Heart right ventricle (tissue), 16 donors: ENCODE data around the gene ATP6V0B. TPM values are rescaled to one million over a fixed set of nuclear protein-coding genes. Genes with fewer than 3 reads are reported as not detected.

Experiments used
- ATAC-seq, 8 donors: fragments of 200-7000 bp; cut with Tn5 transposase; one replicate each; pipeline ENCODE4 v1.9.1; 2020; ENCODE audit warnings: mild to moderate bottlenecking in 8 of 8, moderate library complexity in 8 of 8, moderate number of reproducible peaks in 1 of 8
- DNase-seq, 2 donors: peaks; one replicate each; pipeline ENCODE4 v3.0.0-alpha.2; 2020
- H3K27ac ChIP-seq, 10 donors: fragments of 200-600 bp; sonication (generic) in 2 of 10; one replicate each; pipeline versions ENCODE4 v1.5.0 to v1.8.0; 2020 to 2022; ENCODE audit warnings: mild to moderate bottlenecking in 3 of 10
- H3K27me3 ChIP-seq, 7 donors: fragments of 200-600 bp; one replicate each; pipeline ENCODE4 v1.8.0; 2021 to 2022; ENCODE audit warnings: mild to moderate bottlenecking in 2 of 7
- H3K36me3 ChIP-seq, 9 donors: fragments of 200-600 bp; sonication (generic) in 1 of 9; one replicate each; pipeline versions ENCODE4 v1.5.0 to v1.8.0; 2020 to 2022; ENCODE audit warnings: mild to moderate bottlenecking in 2 of 9
- H3K4me1 ChIP-seq, 9 donors: fragments of 200-600 bp; sonication (generic) in 1 of 9; one replicate each; pipeline versions ENCODE4 v1.5.0 to v1.8.0; 2020 to 2022; ENCODE audit warnings: mild to moderate bottlenecking in 4 of 9
- H3K4me3 ChIP-seq, 10 donors: fragments of 200-600 bp; sonication (generic) in 2 of 10; one replicate each; pipeline versions ENCODE4 v1.5.0 to v1.8.0; 2020 to 2022; ENCODE audit warnings: mild to moderate bottlenecking in 7 of 10, moderate library complexity in 2 of 10
- H3K9me3 ChIP-seq, 11 donors: fragments of 200-600 bp in 10 of 11; sonication (generic) in 2 of 11; one replicate each; pipeline versions ENCODE4 v1.5.0 to v1.8.0; 2013 to 2022; ENCODE audit warnings: mild to moderate bottlenecking in 2 of 11, control low read depth in 1 of 11, moderate library complexity in 1 of 11
- WGBS, 2 donors: extraction: QIAGEN DNeasy Blood & Tissue Kit; methylation state at CpG; one replicate each; pipeline ENCODE4 v1.1.7; 2013; ENCODE audit warnings: inconsistent platforms in 1 of 2; 5-methylcytosine and 5-hydroxymethylcytosine counted together
- intact Hi-C, 10 donors: fragments of 100-400 bp; cut with DNase I; formaldehyde crosslinking; loops; one replicate each; pipeline versions ENCODE4 v1.11.1 to v1.14.2; 2022
- polyA plus RNA-seq, 2 donors: library from polyadenylated mRNA; stranded (reverse); fragments of 200-250 nt; gene quantifications; one replicate each; pipeline ENCODE4 v1.2.3, GENCODE V29; 2013
- total RNA-seq, 10 donors: library from RNA; stranded (reverse); fragmentation: NEBNext Ultra II Directional in 3 of 10; extraction: Animal tissue kit (Norgen Biotek cat#: 25700) in 3 of 10; gene quantifications; one replicate each; pipeline versions ENCODE4 v1.2.1 to v1.2.4, GENCODE V29; 2021 to 2023
- TF ChIP-seq, protein P1 (sequence below), 9 donors: fragments of 200-600 bp; sonication (generic) in 2 of 9; IDR thresholded peaks; one replicate each; pipeline versions ENCODE4 v1.5.0 to v1.8.0; 2021 to 2022; ENCODE audit warnings: antibody characterized with exemption in 9 of 9, mild to moderate bottlenecking in 5 of 9, moderate library complexity in 1 of 9
- donor health status: Arrhythmogenic right ventricular cardiomyopathy.
- donor health status: ischemic (EF 13 %, LVEDD 7.1; RV severe dilation, severe dysfunction).
- donor health status: healthy with polysubstance abuse.
- donor health status: DM: no; HTN: yes; CAD: no.
- donor health status: DM: no; HTN: no; CAD: no.
- donor health status: ischemic (EF 25% LVEDD 6.9; RV normal size, moderate dysfunction).
- donor health status: ischemic (EF 25% LVEDD 5.7; RV mildly dilated, moderate dysfunction).
- donor health status: healthy.
- donor health status: DM: yes; HTN: yes; CAD: no.
- donor health status: Ischemic cardiomyopathy.
- donor health status: ischemic (EF 35%, LVEDD 5.7; RV mildly dilated, moderate dysfunction).
- donor health status: nonischemic (EF 11% LVEDD 7.7; RV severe dilation, severe dysfunction).
- donor health status: DM: yes; HTN: yes; CAD: no.
- donor health status: PGD.
- donor health status: ischemic (EF 29% LVEDD 5.4; RV normal size, mild dysfunction).
- donor health status: nonischemic (EF 23%, LVEDD 6.1; RV moderate dilation, normal function).

ATP6V0B gene
- total and polyA plus RNA-seq, 12 donors = 63.1 to 227 (median 74.3) TPM

GRCh38 chr1:43938892-43939587 is 35.7 kb upstream of the ATP6V0B start:
- ATAC-seq (peak in 6 of 8 donors; percentile 12 to 74 (median 43)), DNase-seq (peak in 1 of 2 donors; percentile 31)
- WGBS, 2 donors = 54 to 57% methylated on average over 3 of the region's 3 CpGs
- Histone ChIP-seq H3K9me3 (no peaks in the 10 kb centered on the region), H3K4me1 (peaks cover 0 to 29% (median 15%) of the 10 kb centered on the region in 9 donors), H3K36me3 (peaks cover 0 to 3% (median 0%) of the 10 kb centered on the region in 9 donors), H3K27ac (no peak overlapping the region), H3K27me3 (peaks cover 0 to 28% (median 17%) of the 10 kb centered on the region in 7 donors), H3K4me3 (no peak overlapping the region)
- intact Hi-C loops = loop anchor here in 5 of 10 donors (5.0 to 10.0 kb wide), 3 partner anchors 177 to 414 kb away; partner anchors contain the start of gene PTPRF (in 1 of the 5)
- TF ChIP-seq, protein P1, sequence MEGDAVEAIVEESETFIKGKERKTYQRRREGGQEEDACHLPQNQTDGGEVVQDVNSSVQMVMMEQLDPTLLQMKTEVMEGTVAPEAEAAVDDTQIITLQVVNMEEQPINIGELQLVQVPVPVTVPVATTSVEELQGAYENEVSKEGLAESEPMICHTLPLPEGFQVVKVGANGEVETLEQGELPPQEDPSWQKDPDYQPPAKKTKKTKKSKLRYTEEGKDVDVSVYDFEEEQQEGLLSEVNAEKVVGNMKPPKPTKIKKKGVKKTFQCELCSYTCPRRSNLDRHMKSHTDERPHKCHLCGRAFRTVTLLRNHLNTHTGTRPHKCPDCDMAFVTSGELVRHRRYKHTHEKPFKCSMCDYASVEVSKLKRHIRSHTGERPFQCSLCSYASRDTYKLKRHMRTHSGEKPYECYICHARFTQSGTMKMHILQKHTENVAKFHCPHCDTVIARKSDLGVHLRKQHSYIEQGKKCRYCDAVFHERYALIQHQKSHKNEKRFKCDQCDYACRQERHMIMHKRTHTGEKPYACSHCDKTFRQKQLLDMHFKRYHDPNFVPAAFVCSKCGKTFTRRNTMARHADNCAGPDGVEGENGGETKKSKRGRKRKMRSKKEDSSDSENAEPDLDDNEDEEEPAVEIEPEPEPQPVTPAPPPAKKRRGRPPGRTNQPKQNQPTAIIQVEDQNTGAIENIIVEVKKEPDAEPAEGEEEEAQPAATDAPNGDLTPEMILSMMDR (IDR thresholded peaks at IDR 0.05) = no peak

DNA sequence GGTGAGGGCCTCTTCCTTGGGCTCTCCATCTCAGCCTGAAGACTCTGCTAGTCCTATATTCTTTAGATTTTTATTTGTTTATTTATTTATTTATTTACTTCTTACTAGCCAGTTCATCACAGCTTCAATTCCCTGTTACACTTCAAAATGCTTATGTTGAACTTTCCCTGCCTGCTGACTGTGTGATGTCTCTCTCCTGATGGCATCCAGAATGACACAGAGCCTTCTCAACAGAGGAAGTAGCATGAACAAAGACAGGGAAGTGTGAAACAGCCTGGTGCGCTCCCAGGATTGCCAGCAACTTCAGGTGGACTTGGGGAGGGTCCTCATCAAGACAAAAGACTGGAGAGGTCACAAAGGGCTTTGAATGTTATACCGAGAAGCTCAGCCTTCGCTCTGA is 32.3 kb upstream of the ATP6V0B start:
- Histone ChIP-seq H3K27ac (no peak overlapping the region), H3K9me3 (no peaks in the 10 kb centered on the region), H3K4me3 (no peak overlapping the region), H3K36me3 (peaks cover 0 to 7% (median 0%) of the 10 kb centered on the region in 9 donors), H3K27me3 (no peaks in the 10 kb centered on the region), H3K4me1 (peaks cover 0 to 23% (median 16%) of the 10 kb centered on the region in 9 donors)
- intact Hi-C loops = no loop called here
- DNase-seq = no peak
- TF ChIP-seq, protein P1 (IDR thresholded peaks at IDR 0.05) = no peak
- ATAC-seq = no peak
- WGBS, 2 donors = 87 to 89% methylated on average over 3 of the region's 3 CpGs

GRCh38 chr1:43944860-43945259 is 29.9 kb upstream of the ATP6V0B start:
- TF ChIP-seq, protein P1 (IDR thresholded peaks at IDR 0.05) = no peak
- intact Hi-C loops = loop anchor here in 1 of 10 donors (5.0 kb wide), 1 partner anchor 238 kb away; the partner anchor contains the start of gene ST3GAL3
- Histone ChIP-seq H3K36me3 (peaks cover 0 to 12% (median 0%) of the 10 kb centered on the region in 9 donors), H3K27ac (no peak overlapping the region), H3K27me3 (no peaks in the 10 kb centered on the region), H3K4me1 (peaks cover 16 to 45% (median 35%) of the 10 kb centered on the region in 9 donors), H3K4me3 (no peak overlapping the region), H3K9me3 (no peaks in the 10 kb centered on the region)
- DNase-seq = no peak
- 93 to 95% methylated on average over 1 of the region's 1 CpG for WGBS, 2 donors
- no peak for ATAC-seq

DNA sequence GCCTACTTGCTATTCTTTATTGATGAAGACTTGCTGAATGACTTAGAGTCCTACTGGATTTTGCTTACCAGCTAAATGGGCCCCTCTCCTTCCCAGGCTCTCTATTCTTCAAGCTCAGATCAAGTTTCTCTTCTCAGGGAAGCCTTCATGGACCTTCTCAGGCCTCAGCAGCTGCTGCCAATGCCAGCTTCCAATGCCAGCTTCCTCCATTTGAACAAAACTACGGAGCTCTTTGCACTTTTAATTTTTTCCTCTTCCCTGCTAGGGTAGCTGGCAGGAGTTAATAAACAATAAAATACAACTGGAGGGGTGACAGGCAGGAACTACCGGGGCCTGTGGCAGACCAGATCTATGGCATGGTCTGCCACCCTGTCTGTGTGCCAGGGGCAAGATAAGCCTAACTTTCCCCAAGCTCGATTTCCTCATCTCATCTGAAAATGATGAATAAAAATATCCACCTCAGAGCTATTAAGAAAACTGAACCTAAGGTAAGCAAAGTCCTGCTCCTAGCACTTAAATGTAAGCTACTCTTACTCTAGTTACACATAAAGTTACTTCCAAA is 29.0 kb upstream of the ATP6V0B start:
- Histone ChIP-seq H3K9me3 (no peaks in the 10 kb centered on the region), H3K4me3 (peak overlapping the region; percentile 53 to 94 (median 72)), H3K36me3 (peaks cover 0 to 21% (median 0%) of the 10 kb centered on the region in 9 donors), H3K4me1 (peaks cover 16 to 54% (median 39%) of the 10 kb centered on the region in 9 donors), H3K27me3 (no peaks in the 10 kb centered on the region), H3K27ac (peak overlapping the region in 9 of 10 donors; percentile 90 to 100 (median 97))
- 11 to 12% methylated on average over 3 of the region's 3 CpGs for WGBS, 2 donors
- ATAC-seq = no peak
- no peak for DNase-seq
- TF ChIP-seq, protein P1 (IDR thresholded peaks at IDR 0.05) = no peak
- intact Hi-C loops = loop anchor here in 3 of 10 donors (2.0 to 5.0 kb wide), 3 partner anchors 23 to 238 kb away; partner anchors contain the start of genes ATP6V0B (in 1 of the 3) and ST3GAL3 (in 1 of the 3)
